Erythroblast (primary cell): ENCODE results near the gene CFAP46.

Source experiments
- GATA1 ChIP-seq: IDR thresholded peaks from 2 replicates; pipeline ENCODE4 v1.6.1; 2011; ENCODE audit warnings: low read depth, mild to moderate bottlenecking, control low read depth, low read length, moderate library complexity
- POLR2A ChIP-seq: IDR thresholded peaks from 2 replicates; pipeline ENCODE4 v1.6.1; 2011; ENCODE audit warnings: mild to moderate bottlenecking, low read length

GRCh38 chr10:132861884-132862461 is 80.4 kb downstream of the CFAP46 start:
- TF ChIP-seq POLR2A, result no peak
- TF ChIP-seq GATA1, result no peak
